OCI-M2 (cell line): ENCODE results near the gene CERT1.

Source experiments
- DNase-seq: peaks from one replicate; lab custom pipeline; 2025; ENCODE audit not compliant: unreplicated experiment; lab: John Stamatoyannopoulos, UW

CERT1 gene

GRCh38 chr5:75412111-75412990 is 99.1 kb downstream of the CERT1 start:
- DNase-seq, result no peak

GRCh38 chr5:75405296-75405695 is 106.1 kb downstream of the CERT1 start:
- DNase-seq, result no peak

GRCh38 chr5:75395277-75395676 is 116.2 kb downstream of the CERT1 start:
- DNase-seq, result no peak

GRCh38 chr5:75389430-75389829 is 122.0 kb downstream of the CERT1 start:
- no peak for DNase-seq

GRCh38 chr5:75387806-75388205 is 123.6 kb downstream of the CERT1 start:
- no peak for DNase-seq

GRCh38 chr5:75384218-75384617 is 127.2 kb downstream of the CERT1 start:
- no peak for DNase-seq

GRCh38 chr5:75381456-75381855 is 130.0 kb downstream of the CERT1 start:
- DNase-seq, result peak; percentile 14

GRCh38 chr5:75380099-75380498 is 131.3 kb downstream of the CERT1 start:
- no peak for DNase-seq

GRCh38 chr5:75375414-75375813 is 136.0 kb downstream of the CERT1 start:
- no peak for DNase-seq

- DNase-seq, result no peak
Observed at GRCh38 chr5:75374394-75374814, 137.0 kb downstream of the CERT1 start.

- DNase-seq, result no peak
Observed at GRCh38 chr5:75373862-75374261, 137.6 kb downstream of the CERT1 start.

GRCh38 chr5:75368391-75368790 is 143.0 kb downstream of the CERT1 start:
- DNase-seq, result no peak

- DNase-seq, result no peak
Observed at GRCh38 chr5:75367401-75367800, 144.0 kb downstream of the CERT1 start.

- no peak for DNase-seq
Observed at GRCh38 chr5:75366787-75367186, 144.6 kb downstream of the CERT1 start.

- DNase-seq, result no peak
Observed at GRCh38 chr5:75365740-75366139, 145.7 kb downstream of the CERT1 start.

GRCh38 chr5:75364571-75365280 is 146.7 kb downstream of the CERT1 start:
- DNase-seq, result no peak

- no peak for DNase-seq
Observed at GRCh38 chr5:75363726-75364495, 147.5 kb downstream of the CERT1 start.

- DNase-seq, result no peak
Observed at GRCh38 chr5:75363111-75363510, 148.3 kb downstream of the CERT1 start.

GRCh38 chr5:75362474-75362975 is 148.9 kb downstream of the CERT1 start:
- no peak for DNase-seq

- DNase-seq, result no peak
Observed at GRCh38 chr5:75361310-75361709, 150.1 kb downstream of the CERT1 start.

- no peak for DNase-seq
Observed at GRCh38 chr5:75358117-75358516, 153.3 kb downstream of the CERT1 start.
